Measurements from ENCODE around the gene ALG2. TPM values are rescaled to one million over a fixed set of nuclear protein-coding genes. Genes with fewer than 3 reads are reported as not detected.

The ALG2 gene
- total RNA-seq, 1 donor from 2014 or later = 17.1 TPM

- Histone ChIP-seq H3K27ac (no peak overlapping the region), H3K4me3 (no peak overlapping the region), H3K9me3 (no peaks in the 10 kb centered on the region), H3K36me3 (no peaks in the 10 kb centered on the region), H3K4me1 (no peaks in the 10 kb centered on the region), H3K27me3 (no peaks in the 10 kb centered on the region)
- intact Hi-C loops (cut with DNase I) = no loop called here
- no peak for TF ChIP-seq CTCF (IDR thresholded peaks at IDR 0.05)
- no peak for DNase-seq (ENCODE audit: low spot score in 2 of 2)
Observed at GRCh38 chr9:99171225-99172123, 50.3 kb downstream of the ALG2 start.

- no peak for TF ChIP-seq CTCF (IDR thresholded peaks at IDR 0.05)
- H3K27ac ChIP-seq = no peak overlapping the region
- intact Hi-C loops (cut with DNase I) = no loop called here
Observed at GRCh38 chr9:99169982-99170761, 51.6 kb downstream of the ALG2 start.

DNA sequence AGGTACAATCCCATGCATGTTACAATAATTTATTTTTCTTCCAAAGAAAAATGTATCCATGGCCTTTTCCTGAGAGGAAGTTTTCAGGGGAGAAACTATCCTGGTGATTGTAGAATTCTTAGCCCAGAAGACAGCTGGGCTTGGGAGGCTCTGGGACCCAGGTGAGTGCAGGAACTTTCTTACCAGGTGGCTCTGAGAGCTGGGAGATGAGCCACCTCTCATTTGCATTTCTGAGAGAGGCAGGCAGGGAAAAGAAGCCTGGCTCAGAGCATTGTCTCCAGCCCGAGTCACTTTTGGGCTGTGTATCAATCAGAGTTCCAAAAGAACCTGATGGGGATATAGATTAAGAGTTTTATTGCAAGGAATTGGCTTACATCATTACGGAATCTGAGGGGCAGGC, 52.7 kb downstream of the ALG2 start:
- Histone ChIP-seq H3K4me1 (peaks cover 0 to 3% of the 10 kb centered on the region in 2 donors), H3K4me3 (no peak overlapping the region), H3K27me3 (no peaks in the 10 kb centered on the region), H3K36me3 (no peaks in the 10 kb centered on the region), H3K9me3 (no peaks in the 10 kb centered on the region), H3K27ac (no peak overlapping the region)
- DNase-seq (ENCODE audit: low spot score in 2 of 2) = no peak
- no peak for TF ChIP-seq CTCF (IDR thresholded peaks at IDR 0.05)
- intact Hi-C loops (cut with DNase I) = no loop called here

More at GRCh38 chr9:99169982-99170761, 51.6 kb downstream of the ALG2 start:
- H3K36me3 ChIP-seq = no peaks in the 10 kb centered on the region
- no peak overlapping the region for H3K4me3 ChIP-seq
- no peaks in the 10 kb centered on the region for H3K4me1 ChIP-seq
- DNase-seq (ENCODE audit: low spot score in 2 of 2) = no peak
- no peaks in the 10 kb centered on the region for H3K9me3 ChIP-seq
- H3K27me3 ChIP-seq = no peaks in the 10 kb centered on the region

GRCh38 chr9:99167694-99168093, 54.0 kb downstream of the ALG2 start:
- no peak for TF ChIP-seq CTCF (IDR thresholded peaks at IDR 0.05)
- Histone ChIP-seq H3K9me3 (no peaks in the 10 kb centered on the region), H3K4me1 (peaks cover under 1 to 3% of the 10 kb centered on the region in 2 donors), H3K4me3 (no peak overlapping the region), H3K36me3 (no peaks in the 10 kb centered on the region), H3K27ac (no peak overlapping the region), H3K27me3 (no peaks in the 10 kb centered on the region)
- DNase-seq (ENCODE audit: low spot score in 2 of 2) = no peak
- intact Hi-C loops (cut with DNase I) = no loop called here

DNA sequence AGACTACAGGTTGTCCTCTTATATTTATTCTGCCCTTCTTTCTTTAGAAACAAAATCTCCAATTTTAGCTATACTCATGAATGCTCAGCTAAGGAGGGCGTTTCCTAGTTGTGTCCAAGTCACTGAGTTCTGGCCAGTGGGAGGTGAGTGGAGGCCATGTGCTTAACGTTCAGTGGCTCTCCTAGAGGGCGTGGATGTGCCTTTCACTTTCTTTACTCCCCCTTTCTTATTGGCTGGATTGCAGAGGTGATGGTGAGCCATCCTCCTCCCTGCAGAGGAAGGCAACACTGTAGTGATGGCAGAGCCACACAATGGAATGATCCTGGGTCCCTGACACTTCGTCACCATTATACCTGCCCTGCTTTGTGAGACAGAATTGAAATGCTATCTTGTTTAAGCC, 54.6 kb downstream of the ALG2 start:
- no peak for DNase-seq (ENCODE audit: low spot score in 2 of 2)
- no peak overlapping the region for H3K27ac ChIP-seq
- H3K27me3 ChIP-seq = no peaks in the 10 kb centered on the region
- H3K9me3 ChIP-seq = no peaks in the 10 kb centered on the region
- intact Hi-C loops (cut with DNase I) = no loop called here
- H3K4me1 ChIP-seq = peaks cover 5 to 7% of the 10 kb centered on the region in 2 donors
- no peaks in the 10 kb centered on the region for H3K36me3 ChIP-seq
- no peak overlapping the region for H3K4me3 ChIP-seq
- TF ChIP-seq CTCF (IDR thresholded peaks at IDR 0.05) = no peak

Other genes starting within 250 kb of the ALG2 start
- 13.9 TPM for gene TGFBR1, start 116.8 kb downstream of the ALG2 start, total RNA-seq
- gene SEC61B, start 340 bp upstream of the ALG2 start, total RNA-seq = 88.7 TPM